C4-2B (cell line): ENCODE measurements around the gene BAIAP2L2.

Experiments used
- ZFX ChIP-seq: fragments of 450-650 bp; IDR thresholded peaks from 2 replicates; pipeline ENCODE4 v1.6.1; 2017
- TF ChIP-seq, protein P1 (sequence below): fragments of 450-650 bp; conservative IDR thresholded peaks from 2 replicates; pipeline ENCODE4 v1.5.1; 2017; ENCODE audit warnings: mild to moderate bottlenecking

DNA sequence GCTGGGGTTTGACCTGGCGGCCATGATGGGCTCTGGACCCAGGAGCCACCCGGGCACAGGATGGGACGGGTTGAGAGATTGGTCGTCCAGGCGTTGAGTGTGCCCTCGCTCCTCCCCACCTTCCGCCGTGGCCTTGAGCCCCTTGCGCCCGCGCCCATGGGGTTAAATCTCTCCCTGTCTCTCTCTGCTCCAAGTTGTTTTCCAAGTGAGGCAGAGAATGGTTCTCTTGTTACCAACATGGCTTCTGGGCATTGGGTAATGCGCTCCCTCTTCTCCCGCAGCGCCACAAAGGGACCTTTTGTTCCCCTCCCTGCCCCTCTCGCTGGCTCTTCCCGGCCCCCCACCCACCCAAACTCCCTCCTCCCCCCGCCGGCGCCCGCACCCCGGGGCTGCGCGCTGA, 72.1 kb downstream of the BAIAP2L2 start:
- TF ChIP-seq, protein P1, sequence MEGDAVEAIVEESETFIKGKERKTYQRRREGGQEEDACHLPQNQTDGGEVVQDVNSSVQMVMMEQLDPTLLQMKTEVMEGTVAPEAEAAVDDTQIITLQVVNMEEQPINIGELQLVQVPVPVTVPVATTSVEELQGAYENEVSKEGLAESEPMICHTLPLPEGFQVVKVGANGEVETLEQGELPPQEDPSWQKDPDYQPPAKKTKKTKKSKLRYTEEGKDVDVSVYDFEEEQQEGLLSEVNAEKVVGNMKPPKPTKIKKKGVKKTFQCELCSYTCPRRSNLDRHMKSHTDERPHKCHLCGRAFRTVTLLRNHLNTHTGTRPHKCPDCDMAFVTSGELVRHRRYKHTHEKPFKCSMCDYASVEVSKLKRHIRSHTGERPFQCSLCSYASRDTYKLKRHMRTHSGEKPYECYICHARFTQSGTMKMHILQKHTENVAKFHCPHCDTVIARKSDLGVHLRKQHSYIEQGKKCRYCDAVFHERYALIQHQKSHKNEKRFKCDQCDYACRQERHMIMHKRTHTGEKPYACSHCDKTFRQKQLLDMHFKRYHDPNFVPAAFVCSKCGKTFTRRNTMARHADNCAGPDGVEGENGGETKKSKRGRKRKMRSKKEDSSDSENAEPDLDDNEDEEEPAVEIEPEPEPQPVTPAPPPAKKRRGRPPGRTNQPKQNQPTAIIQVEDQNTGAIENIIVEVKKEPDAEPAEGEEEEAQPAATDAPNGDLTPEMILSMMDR: no peak
- no peak for TF ChIP-seq ZFX
